Progenitor cell of endocrine pancreas (in vitro differentiated cells): Measurements from ENCODE around the gene CTAG1A. TPM values are rescaled to one million over a fixed set of nuclear protein-coding genes. Genes with fewer than 3 reads are reported as not detected.
"Not testable (repeated sequence)": the region's sequence is repeated elsewhere in the genome, so short reads cannot be mapped to it uniquely, and the experiment has no call there.

Source experiments
- DNase-seq: peaks from one replicate; pipeline ENCODE4 v3.0.0; 2021; ENCODE audit warnings: low spot score; ENCODE audit not compliant: unreplicated experiment
- H3K27ac Mint-ChIP-seq: 2 replicates; pipeline ENCODE4 v1.8.0; 2021; ENCODE audit warnings: mild to moderate bottlenecking, moderate library complexity, mixed read lengths
- H3K27me3 Mint-ChIP-seq: 2 replicates; pipeline ENCODE4 v1.8.0; 2021; ENCODE audit warnings: mixed read lengths
- H3K36me3 Mint-ChIP-seq: 2 replicates; pipeline ENCODE4 v1.8.0; 2022; ENCODE audit warnings: mixed read lengths; ENCODE audit not compliant: insufficient read depth
- H3K4me1 Mint-ChIP-seq: 2 replicates; pipeline ENCODE4 v1.8.0; 2021; ENCODE audit warnings: low read depth, mixed read lengths
- H3K4me3 Mint-ChIP-seq: 2 replicates; pipeline ENCODE4 v1.8.0; 2021; ENCODE audit warnings: low read depth, mild to moderate bottlenecking, moderate library complexity, mixed read lengths
- H3K9me3 Mint-ChIP-seq: 2 replicates; pipeline ENCODE4 v1.8.0; 2021; ENCODE audit warnings: low read depth, mixed read lengths
- total RNA-seq: library from RNA; stranded (reverse); gene quantifications from 2 replicates; pipeline ENCODE4 v1.2.1, GENCODE V29; 2021
- TF ChIP-seq, protein P1 (sequence below): fragments of 200-600 bp; sonication (generic); IDR thresholded peaks from one replicate; pipeline ENCODE4 v1.5.0; 2021; ENCODE audit warnings: antibody characterized with exemption, mild to moderate bottlenecking; ENCODE audit not compliant: unreplicated experiment

CTAG1A gene
- total RNA-seq, 1 donor from 2014 or later = not detected

DNA sequence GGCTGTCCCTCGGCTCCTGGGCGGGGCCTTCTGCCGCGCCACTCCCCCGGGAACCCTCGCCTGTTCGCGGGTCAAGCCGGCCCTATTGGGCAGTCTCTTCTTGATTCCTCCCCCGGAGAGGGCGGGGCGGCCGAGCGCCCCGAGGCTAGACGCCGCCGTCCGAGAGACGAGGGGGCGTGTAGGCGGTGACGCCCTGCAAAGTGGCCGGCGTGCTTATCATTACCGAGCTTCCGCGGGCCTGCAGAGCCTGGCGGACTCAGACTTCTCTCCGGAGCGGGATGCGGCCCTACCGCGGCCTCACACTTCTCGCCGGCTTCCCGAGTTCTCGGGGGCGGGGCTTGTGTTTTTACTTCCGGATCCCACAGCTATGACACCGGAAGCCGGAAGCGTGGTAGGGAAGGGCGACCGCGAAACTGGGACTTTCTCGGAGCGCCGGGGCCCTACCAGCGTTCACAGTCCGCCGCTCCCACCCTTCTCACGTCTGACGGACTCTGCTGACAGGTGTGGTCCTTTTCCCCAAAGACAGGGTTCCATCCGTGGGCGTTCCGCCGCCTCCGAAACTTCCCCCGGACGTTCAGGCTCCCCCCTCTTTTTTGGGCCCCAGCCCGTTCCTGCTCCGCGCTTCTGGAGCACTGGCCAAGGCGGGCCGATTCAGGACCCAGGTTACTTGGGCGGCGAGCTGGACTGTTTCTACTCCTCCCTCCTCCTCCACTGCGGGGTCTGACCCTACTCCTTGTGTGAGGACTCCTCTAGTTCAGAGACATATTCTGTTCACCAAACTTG is 37.5 kb upstream of the CTAG1A start, which contains the start of gene IKBKG:
Gene IKBKG, plus strand, starts transcription at position 376 of the 783 bp plus-strand sequence. CDS start 4,383 bp downstream, outside the sequence.
- no peaks in the 10 kb centered on the region for H3K27me3 Mint-ChIP-seq
- TF ChIP-seq, protein P1, sequence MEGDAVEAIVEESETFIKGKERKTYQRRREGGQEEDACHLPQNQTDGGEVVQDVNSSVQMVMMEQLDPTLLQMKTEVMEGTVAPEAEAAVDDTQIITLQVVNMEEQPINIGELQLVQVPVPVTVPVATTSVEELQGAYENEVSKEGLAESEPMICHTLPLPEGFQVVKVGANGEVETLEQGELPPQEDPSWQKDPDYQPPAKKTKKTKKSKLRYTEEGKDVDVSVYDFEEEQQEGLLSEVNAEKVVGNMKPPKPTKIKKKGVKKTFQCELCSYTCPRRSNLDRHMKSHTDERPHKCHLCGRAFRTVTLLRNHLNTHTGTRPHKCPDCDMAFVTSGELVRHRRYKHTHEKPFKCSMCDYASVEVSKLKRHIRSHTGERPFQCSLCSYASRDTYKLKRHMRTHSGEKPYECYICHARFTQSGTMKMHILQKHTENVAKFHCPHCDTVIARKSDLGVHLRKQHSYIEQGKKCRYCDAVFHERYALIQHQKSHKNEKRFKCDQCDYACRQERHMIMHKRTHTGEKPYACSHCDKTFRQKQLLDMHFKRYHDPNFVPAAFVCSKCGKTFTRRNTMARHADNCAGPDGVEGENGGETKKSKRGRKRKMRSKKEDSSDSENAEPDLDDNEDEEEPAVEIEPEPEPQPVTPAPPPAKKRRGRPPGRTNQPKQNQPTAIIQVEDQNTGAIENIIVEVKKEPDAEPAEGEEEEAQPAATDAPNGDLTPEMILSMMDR = no peak
- H3K4me1 Mint-ChIP-seq = peaks cover 7% of the 10 kb centered on the region
- peaks cover 6% of the 10 kb centered on the region for H3K36me3 Mint-ChIP-seq
- peak; percentile 74 for DNase-seq
- H3K4me3 Mint-ChIP-seq = peak within 1 kb of the TSS; percentile 78
- H3K9me3 Mint-ChIP-seq = peaks cover 9% of the 10 kb centered on the region
- peak within 1 kb of the TSS; percentile 88 for H3K27ac Mint-ChIP-seq

DNA sequence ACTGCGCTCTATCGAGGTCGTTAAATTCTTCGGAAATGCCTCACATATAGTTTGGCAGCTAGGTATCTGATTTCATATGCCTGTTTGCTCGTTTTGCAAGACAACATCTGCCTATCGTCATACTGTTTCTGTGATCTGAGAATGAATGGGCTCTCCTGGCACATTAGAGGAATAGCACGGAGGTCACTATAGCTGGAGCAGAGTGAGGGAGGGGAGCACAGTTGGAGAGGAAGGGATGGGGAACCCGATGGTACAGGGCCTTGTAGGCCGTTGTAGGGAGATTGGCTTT is 37.0 kb upstream of the CTAG1A start:
- peaks cover 6% of the 10 kb centered on the region for H3K36me3 Mint-ChIP-seq
- TF ChIP-seq, protein P1 = no peak
- peak overlapping the region; percentile 88 for H3K27ac Mint-ChIP-seq
- H3K4me3 Mint-ChIP-seq = peak overlapping the region; percentile 78
- no peak for DNase-seq
- H3K27me3 Mint-ChIP-seq = no peaks in the 10 kb centered on the region
- H3K9me3 Mint-ChIP-seq = peaks cover 8% of the 10 kb centered on the region
- H3K4me1 Mint-ChIP-seq = peaks cover 7% of the 10 kb centered on the region

- H3K36me3 Mint-ChIP-seq = peaks cover 8% of the 10 kb centered on the region
- no peak overlapping the region for H3K4me3 Mint-ChIP-seq
- peaks cover 7% of the 10 kb centered on the region for H3K9me3 Mint-ChIP-seq
- peaks cover 7% of the 10 kb centered on the region for H3K4me1 Mint-ChIP-seq
- TF ChIP-seq, protein P1 = no peak
- no peaks in the 10 kb centered on the region for H3K27me3 Mint-ChIP-seq
- no peak for DNase-seq
- no peak overlapping the region for H3K27ac Mint-ChIP-seq
These were observed 35.2 kb upstream of the CTAG1A start for GRCh38 chrX:154549766-154550165.

DNA sequence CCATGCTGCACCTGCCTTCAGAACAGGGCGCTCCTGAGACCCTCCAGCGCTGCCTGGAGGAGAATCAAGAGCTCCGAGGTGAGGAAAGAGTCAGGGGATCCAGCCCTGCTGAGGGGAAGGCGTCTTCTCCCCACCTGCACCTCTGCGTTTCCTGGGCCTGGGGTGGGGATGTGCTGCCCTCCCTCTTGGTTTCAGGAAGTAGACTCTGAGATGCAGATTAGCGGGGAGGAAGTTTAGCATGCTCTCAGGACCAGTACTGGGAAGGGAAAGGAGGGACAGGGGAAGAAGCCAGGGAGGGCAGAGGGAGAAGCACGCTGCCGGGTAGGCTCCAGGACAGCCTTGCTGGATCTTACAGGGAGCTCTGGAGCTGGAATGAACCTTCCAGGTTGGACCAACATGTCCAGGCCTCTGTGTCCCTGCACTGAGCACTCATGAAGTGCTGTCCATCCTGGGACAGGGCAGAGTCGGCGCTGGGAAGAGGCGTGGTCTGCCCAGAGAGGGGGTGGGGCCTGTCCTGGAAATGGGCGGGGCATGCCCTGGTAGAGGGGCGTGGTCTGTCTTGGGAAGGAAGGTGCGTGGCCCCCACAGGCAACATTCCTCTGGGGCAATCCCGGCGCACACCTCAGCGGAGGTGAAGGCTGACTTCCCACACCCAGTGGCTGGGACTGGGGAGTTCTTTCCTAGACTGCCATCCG is 32.7 kb upstream of the CTAG1A start:
- H3K36me3 Mint-ChIP-seq, H3K27ac Mint-ChIP-seq, H3K4me1 Mint-ChIP-seq, H3K27me3 Mint-ChIP-seq, DNase-seq, H3K4me3 Mint-ChIP-seq, H3K9me3 Mint-ChIP-seq: not testable (repeated sequence)

GRCh38 chrX:154558060-154558690 is 26.8 kb upstream of the CTAG1A start:
- H3K9me3 Mint-ChIP-seq, H3K4me1 Mint-ChIP-seq, H3K4me3 Mint-ChIP-seq, H3K36me3 Mint-ChIP-seq, DNase-seq, H3K27me3 Mint-ChIP-seq, H3K27ac Mint-ChIP-seq: not testable (repeated sequence)

DNA sequence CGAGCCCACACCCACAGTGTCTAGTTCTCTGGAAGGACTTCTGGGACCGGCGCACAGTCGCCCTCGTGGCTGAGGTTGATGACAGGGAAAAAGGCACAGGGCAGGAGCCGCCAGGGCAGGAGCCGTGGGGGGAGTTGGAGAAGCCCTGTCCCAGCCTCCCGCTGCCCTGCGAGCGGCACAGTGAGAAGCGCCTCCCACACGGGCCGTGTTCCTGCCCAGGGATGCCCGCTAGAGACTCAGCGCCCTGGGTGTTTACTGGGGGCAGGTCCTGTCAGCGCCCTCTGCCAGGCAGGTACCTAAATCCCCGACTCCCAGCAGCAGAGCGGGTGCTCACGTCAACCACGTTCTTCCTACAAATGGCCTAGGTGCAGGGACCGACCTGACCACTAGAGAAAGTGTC is 26.0 kb upstream of the CTAG1A start:
- not testable (repeated sequence) for H3K27me3 Mint-ChIP-seq, H3K4me3 Mint-ChIP-seq

DNA sequence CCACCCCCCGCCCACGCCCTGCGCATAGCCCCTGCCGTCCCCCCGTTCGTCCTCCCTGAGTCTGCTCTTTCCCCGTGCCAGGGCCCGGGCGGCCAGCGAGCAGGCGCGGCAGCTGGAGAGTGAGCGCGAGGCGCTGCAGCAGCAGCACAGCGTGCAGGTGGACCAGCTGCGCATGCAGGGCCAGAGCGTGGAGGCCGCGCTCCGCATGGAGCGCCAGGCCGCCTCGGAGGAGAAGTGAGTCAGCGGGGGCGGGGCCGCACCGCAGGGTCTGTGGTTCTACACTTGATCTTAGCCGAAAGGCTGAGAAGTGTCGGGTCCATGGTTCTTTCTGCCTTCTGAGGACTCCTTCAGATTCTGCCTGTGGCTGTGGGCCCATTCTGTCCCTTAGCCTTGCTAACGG is 24.6 kb upstream of the CTAG1A start:
- not testable (repeated sequence) for DNase-seq, H3K27ac Mint-ChIP-seq, H3K27me3 Mint-ChIP-seq, H3K4me3 Mint-ChIP-seq, H3K4me1 Mint-ChIP-seq, H3K9me3 Mint-ChIP-seq, H3K36me3 Mint-ChIP-seq

More for the DNA sequence above, 26.0 kb upstream of the CTAG1A start:
- DNase-seq, H3K27ac Mint-ChIP-seq, H3K4me1 Mint-ChIP-seq, H3K36me3 Mint-ChIP-seq, H3K9me3 Mint-ChIP-seq: not testable (repeated sequence)

DNA sequence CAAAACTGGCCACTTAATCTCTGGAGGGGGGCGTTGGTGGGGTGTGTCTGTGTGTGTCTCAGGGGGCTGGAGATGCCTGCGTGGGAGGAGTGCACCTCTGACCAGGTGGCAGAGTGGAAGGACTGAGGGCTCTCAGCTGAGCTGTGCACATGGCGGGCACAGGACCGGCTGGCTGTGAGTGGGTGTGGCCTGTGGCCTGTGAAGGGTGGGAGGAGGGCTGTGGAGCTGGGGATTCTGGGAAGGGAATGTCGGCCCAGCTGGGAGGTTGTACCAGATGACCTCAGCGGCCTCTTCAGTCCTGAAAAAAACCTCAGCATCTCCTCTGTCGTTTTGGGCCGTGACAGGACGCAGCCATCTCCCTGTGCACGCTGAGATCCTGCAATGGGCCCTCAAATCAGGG is 22.6 kb upstream of the CTAG1A start:
- not testable (repeated sequence) for H3K4me1 Mint-ChIP-seq, H3K4me3 Mint-ChIP-seq, H3K9me3 Mint-ChIP-seq, H3K27me3 Mint-ChIP-seq, H3K36me3 Mint-ChIP-seq, DNase-seq, H3K27ac Mint-ChIP-seq

DNA sequence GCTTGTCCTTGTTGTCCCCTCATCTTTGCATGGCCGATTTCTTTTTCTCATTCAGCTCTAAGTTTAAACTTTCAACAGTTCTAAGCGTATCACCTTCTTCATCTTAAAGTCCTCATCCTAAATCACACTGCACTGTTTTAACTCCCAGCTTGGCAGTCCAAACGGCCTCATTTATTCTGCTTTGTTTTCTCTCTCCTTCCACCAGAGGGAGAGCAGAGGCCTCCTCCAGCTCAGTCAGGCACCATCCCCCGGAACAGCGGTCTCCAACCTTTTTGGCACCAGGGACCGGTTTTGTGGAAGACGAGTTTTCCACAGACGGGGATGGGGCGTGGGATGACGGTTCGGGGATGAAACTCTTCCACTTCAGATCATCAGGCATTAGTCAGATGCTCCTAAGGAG is 14.6 kb upstream of the CTAG1A start:
- H3K36me3 Mint-ChIP-seq, H3K4me3 Mint-ChIP-seq, H3K27ac Mint-ChIP-seq, H3K27me3 Mint-ChIP-seq, DNase-seq, H3K9me3 Mint-ChIP-seq, H3K4me1 Mint-ChIP-seq: not testable (repeated sequence)

GRCh38 chrX:154573061-154573460 is 11.9 kb upstream of the CTAG1A start:
- H3K4me1 Mint-ChIP-seq = not testable (repeated sequence)

More at GRCh38 chrX:154573061-154573460, 11.9 kb upstream of the CTAG1A start:
- not testable (repeated sequence) for H3K36me3 Mint-ChIP-seq, H3K27me3 Mint-ChIP-seq, DNase-seq, H3K9me3 Mint-ChIP-seq, H3K4me3 Mint-ChIP-seq, H3K27ac Mint-ChIP-seq
